Upper lobe of left lung (tissue), 4 donors: ENCODE results near the gene HCST.

Experiments used
- EP300 ChIP-seq, 4 donors: sonication (generic); formaldehyde crosslinking; IDR thresholded peaks; one replicate each; pipeline ENCODE4 v1.5.1; 2017; ENCODE audit warnings: antibody characterized with exemption in 4 of 4, control low read depth in 2 of 4
- POLR2A ChIP-seq, 4 donors: fragments of 450-650 bp; IDR thresholded peaks; one replicate each; pipeline ENCODE4 v1.5.1; 2016 to 2017; ENCODE audit warnings: antibody characterized with exemption in 4 of 4, mild to moderate bottlenecking in 2 of 4
- POLR2AphosphoS5 ChIP-seq, 2 donors: sonication (generic); formaldehyde crosslinking; IDR thresholded peaks; one replicate each; pipeline ENCODE4 v1.5.1; 2017; ENCODE audit warnings: antibody characterized with exemption in 2 of 2
- TF ChIP-seq, protein P1 (sequence below), 6 experiments: fragments of 450-650 bp in 4 of 6; fragments of 200-600 bp in 2 of 6; sonication (generic) in 2 of 6; IDR thresholded peaks; one replicate each; pipeline ENCODE4 v1.5.1; 2016 to 2019; ENCODE audit warnings: antibody characterized with exemption in 6 of 6

DNA sequence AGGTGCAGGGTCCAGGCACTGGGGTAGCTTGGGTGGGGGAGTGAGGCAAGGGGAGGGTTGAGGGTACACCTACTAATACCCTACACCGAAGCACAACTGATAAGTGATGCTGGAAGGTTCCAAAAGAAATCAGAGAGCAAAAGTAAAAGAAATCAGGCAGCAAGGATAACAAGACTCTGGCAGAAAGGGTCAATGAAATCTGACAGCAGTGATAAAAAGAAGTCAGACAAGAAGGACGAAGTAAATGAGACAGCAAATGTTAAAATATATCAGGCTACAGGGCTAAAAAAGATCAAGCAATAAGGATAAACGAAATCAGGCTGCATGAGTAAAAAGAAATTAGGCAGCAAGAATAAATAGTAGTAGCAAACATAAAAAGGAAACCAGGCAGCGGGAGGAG is 38.5 kb downstream of the HCST start:
- TF ChIP-seq, protein P1, sequence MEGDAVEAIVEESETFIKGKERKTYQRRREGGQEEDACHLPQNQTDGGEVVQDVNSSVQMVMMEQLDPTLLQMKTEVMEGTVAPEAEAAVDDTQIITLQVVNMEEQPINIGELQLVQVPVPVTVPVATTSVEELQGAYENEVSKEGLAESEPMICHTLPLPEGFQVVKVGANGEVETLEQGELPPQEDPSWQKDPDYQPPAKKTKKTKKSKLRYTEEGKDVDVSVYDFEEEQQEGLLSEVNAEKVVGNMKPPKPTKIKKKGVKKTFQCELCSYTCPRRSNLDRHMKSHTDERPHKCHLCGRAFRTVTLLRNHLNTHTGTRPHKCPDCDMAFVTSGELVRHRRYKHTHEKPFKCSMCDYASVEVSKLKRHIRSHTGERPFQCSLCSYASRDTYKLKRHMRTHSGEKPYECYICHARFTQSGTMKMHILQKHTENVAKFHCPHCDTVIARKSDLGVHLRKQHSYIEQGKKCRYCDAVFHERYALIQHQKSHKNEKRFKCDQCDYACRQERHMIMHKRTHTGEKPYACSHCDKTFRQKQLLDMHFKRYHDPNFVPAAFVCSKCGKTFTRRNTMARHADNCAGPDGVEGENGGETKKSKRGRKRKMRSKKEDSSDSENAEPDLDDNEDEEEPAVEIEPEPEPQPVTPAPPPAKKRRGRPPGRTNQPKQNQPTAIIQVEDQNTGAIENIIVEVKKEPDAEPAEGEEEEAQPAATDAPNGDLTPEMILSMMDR (IDR thresholded peaks at IDR 0.05) = no peak
- TF ChIP-seq EP300 (IDR thresholded peaks at IDR 0.05) (no peak), POLR2A (IDR thresholded peaks at IDR 0.05) (no peak), POLR2AphosphoS5 (IDR thresholded peaks at IDR 0.05) (no peak)
